ENCODE results near the gene DEFB126.
"Not testable (repeated sequence)": the region's sequence is repeated elsewhere in the genome, so short reads cannot be mapped to it uniquely, and the experiment has no call there.

The DEFB126 gene

GRCh38 chr20:142290-142689, at the start of gene DEFB126:
TSS of gene DEFB126 (plus strand) at chr20:142590. CDS start at chr20:142629, 39 bp downstream.
- DNase-seq, result no peak

- no peak for DNase-seq
Observed at GRCh38 chr20:93641-94040, 48.7 kb upstream of the DEFB126 start.

GRCh38 chr20:95215-95614, 47.2 kb upstream of the DEFB126 start:
- DNase-seq, result no peak

- not testable (repeated sequence) for DNase-seq
Observed at GRCh38 chr20:97691-98090, 44.7 kb upstream of the DEFB126 start.

- no peak for DNase-seq
Observed at GRCh38 chr20:101975-102374, 40.4 kb upstream of the DEFB126 start.

GRCh38 chr20:103456-103855, 38.9 kb upstream of the DEFB126 start:
- no peak for DNase-seq

GRCh38 chr20:112396-112795, 30.0 kb upstream of the DEFB126 start:
- DNase-seq, result no peak

GRCh38 chr20:117518-117917, 24.9 kb upstream of the DEFB126 start:
- DNase-seq, result no peak

- DNase-seq, result peak in 1 of 2 experiments; percentile 26
Observed at GRCh38 chr20:129786-130323, 12.5 kb upstream of the DEFB126 start.

- peak; percentile 33 to 73 for DNase-seq
Observed at GRCh38 chr20:137668-138490, 4.5 kb upstream of the DEFB126 start.

- DNase-seq, result no peak
Observed at GRCh38 chr20:145877-146276, 3.5 kb downstream of the DEFB126 start.

GRCh38 chr20:152131-152530, 9.7 kb downstream of the DEFB126 start:
- no peak for DNase-seq

GRCh38 chr20:157154-157553, 14.8 kb downstream of the DEFB126 start, which contains the start of gene DEFB127:
TSS of gene DEFB127 (plus strand) at chr20:157454. CDS start at chr20:157545, 91 bp downstream.
- DNase-seq, result no peak

GRCh38 chr20:164618-165017, 22.2 kb downstream of the DEFB126 start:
- no peak for DNase-seq

- DNase-seq, result no peak
Observed at GRCh38 chr20:168876-169275, 26.5 kb downstream of the DEFB126 start.

GRCh38 chr20:184288-184687, 41.9 kb downstream of the DEFB126 start:
- no peak for DNase-seq

GRCh38 chr20:187733-188132, 45.3 kb downstream of the DEFB126 start:
- no peak for DNase-seq

- no peak for DNase-seq
Observed at GRCh38 chr20:189611-190010, 47.2 kb downstream of the DEFB126 start, which contains the start of gene DEFB128. TSS of gene DEFB128 (minus strand) at chr20:189711. CDS start at chr20:189623, 88 bp downstream.
